ENCODE data around the gene NFKBIL1.

DNA sequence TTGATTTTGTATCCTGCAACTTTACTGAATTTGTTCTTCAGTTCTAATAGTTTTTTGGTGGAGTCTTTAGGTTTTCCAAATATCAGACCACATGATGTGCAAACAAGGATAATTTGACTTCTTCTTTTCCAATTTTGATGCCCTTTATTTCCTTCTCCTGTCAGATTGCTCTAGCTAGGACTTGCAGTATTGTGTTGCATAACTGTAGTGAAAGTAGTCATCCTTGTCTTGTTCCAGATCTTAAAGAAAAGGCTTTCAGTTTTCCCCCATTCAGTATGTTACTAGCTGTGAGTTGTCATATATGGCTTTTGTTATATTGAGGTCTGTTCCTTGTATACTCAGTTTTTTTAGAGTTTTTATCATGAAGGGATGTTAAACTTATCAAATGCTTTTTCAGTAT, 44.8 kb upstream of the NFKBIL1 start:
- TF ChIP-seq, protein P1, sequence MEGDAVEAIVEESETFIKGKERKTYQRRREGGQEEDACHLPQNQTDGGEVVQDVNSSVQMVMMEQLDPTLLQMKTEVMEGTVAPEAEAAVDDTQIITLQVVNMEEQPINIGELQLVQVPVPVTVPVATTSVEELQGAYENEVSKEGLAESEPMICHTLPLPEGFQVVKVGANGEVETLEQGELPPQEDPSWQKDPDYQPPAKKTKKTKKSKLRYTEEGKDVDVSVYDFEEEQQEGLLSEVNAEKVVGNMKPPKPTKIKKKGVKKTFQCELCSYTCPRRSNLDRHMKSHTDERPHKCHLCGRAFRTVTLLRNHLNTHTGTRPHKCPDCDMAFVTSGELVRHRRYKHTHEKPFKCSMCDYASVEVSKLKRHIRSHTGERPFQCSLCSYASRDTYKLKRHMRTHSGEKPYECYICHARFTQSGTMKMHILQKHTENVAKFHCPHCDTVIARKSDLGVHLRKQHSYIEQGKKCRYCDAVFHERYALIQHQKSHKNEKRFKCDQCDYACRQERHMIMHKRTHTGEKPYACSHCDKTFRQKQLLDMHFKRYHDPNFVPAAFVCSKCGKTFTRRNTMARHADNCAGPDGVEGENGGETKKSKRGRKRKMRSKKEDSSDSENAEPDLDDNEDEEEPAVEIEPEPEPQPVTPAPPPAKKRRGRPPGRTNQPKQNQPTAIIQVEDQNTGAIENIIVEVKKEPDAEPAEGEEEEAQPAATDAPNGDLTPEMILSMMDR (IDR thresholded peaks at IDR 0.05) = no peak
- no peak for TF ChIP-seq POLR2A (IDR thresholded peaks at IDR 0.05)
